Brain pericyte (primary cell): Measurements from ENCODE around the gene LMO2.
"Not testable (repeated sequence)": the region's sequence is repeated elsewhere in the genome, so short reads cannot be mapped to it uniquely, and the experiment has no call there.

ENCODE experiments used
- DNase-seq: peaks from one replicate; pipeline ENCODE4 v3.0.0-alpha.2; 2012; ENCODE audit warnings: low read depth, low spot score

The LMO2 gene

DNA sequence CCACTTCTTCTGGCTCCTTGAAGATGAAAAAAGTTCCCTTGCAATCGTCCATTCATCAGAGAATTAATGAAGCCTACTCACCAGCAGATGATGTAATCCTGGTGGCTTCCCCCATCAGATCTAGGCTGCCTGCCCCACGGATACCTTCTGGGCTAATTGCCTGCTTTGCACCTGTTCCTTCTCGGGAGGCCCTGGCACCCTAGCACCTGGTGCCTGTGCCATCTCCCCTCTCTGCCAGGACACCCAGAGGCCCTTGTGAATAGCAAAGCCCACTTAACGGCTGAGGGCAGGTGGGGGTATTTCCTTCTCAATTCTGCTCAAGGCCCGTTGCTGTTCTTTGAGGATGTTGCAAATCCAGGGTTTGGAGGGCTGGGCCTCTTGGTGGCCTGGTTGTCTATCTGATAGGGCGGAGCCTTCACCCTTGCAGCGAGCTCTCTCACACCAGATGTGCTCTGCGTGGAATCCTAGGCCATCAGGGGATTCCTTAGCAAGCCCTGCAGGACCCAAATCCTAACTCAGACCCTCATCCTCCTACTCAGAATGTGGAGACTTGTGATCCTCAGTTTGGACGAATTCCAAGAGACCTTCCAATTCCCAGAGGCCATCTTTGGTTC is at the start of gene LMO2:
LMO2 (minus strand) TSS at position 363 of the 614 bp plus-strand sequence. CDS start 22,360 bp downstream, outside the sequence.
- DNase-seq = no peak

GRCh38 chr11:33940538-33940815 is 48.6 kb upstream of the LMO2 start:
- DNase-seq = no peak

DNA sequence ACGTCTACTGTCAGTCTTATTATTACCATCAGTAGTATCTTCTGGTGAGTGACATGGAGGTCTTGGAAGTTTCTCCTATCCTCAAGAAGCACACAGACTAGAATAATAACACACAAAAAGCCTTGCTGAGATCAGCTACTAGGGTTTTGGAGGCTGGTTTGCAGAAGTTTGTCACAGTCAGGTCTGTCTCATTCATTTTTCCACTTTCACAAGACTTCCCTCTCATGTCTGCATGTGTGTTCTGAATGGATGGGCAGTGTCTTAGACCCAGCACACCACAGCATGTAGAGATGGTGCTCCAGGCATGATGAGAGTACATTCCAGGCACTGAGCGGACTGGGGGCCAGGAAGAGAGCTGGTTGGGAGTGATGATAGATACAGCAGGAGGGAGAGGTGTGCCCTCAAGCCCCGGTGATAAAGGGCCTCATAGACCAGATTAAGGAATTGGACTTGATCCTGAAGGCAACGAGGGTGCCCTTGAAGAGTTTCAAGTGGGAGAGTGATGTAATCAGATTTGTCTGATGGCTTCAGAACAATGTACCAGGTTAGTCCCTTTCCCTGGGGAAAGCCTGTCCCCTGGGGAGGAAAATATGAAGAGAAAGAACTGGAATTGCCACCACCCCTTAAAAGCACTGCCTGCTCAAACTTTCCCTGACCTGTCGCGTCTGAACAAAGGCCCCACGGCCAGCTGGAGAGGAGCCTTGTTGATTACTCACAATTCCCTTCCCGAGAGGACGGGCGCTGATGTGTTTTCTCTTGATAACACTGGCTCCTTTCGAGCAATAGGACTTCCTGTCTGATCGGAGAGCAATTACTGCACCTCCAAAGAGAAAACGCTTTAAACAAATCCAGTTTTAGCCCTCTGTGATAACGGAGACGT is 45.1 kb upstream of the LMO2 start:
- no peak for DNase-seq

GRCh38 chr11:33935461-33936456 is 43.9 kb upstream of the LMO2 start:
- DNase-seq = no peak

DNA sequence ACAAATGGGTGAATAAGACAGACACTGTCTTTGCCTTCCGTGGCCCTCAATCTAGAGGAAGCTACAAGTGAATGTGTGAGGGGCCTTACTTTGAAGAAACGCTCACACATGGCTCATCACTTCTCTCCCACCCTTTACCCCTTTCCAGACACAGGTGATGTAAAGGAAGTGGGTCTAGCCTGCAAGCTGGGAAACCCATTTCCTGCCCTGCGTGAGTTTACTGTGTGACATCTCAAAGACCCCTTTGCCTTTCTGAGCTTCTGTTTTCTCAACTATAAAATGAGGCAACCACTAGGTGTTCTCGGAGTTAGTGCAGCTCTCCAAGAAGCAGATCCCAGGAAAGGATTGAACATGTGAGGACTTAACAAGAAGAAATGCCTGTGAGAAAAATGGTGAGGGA is 43.1 kb upstream of the LMO2 start:
- DNase-seq = no peak

DNA sequence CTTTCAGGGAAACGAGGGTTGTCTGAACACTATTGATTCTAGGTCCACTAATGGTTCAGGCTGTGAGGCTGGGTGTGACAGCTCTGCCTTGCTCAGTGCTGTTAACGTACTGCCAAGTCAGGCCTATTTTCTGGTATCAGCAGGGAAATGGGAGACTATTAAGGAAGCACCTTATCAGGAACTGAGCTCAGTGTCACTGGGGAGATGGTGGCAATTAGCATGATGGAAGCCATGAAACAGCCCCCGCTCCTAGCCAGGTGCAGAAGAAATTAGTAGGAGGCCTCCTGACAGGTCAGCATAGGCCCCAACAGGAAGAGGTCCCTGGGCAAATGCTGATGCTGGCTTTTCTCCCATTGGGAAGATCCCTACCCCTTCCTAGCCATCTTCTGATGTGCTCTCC is 42.6 kb upstream of the LMO2 start:
- no peak for DNase-seq

DNA sequence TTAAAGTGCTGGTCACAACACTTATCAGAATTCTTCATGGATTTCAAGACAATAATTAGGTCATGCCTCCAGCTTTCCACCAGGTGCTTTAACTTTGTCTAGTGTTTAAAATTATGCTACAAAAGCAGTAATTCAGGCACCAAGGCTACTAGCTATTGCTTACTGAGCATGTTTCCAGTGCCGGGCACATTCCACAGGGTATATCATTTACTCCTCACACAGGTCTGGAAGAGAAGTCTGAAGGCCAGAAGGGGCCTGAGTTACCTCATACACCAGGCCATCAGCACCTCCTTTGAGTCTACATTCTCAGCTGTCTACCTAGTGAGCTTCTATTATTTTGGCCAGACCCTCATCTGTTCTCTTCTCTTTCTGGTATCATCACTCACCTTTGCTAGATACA is 41.7 kb upstream of the LMO2 start:
- no peak for DNase-seq

GRCh38 chr11:33932721-33933120 is 40.8 kb upstream of the LMO2 start:
- no peak for DNase-seq

GRCh38 chr11:33931739-33932366 is 40.0 kb upstream of the LMO2 start:
- DNase-seq = not testable (repeated sequence)

DNA sequence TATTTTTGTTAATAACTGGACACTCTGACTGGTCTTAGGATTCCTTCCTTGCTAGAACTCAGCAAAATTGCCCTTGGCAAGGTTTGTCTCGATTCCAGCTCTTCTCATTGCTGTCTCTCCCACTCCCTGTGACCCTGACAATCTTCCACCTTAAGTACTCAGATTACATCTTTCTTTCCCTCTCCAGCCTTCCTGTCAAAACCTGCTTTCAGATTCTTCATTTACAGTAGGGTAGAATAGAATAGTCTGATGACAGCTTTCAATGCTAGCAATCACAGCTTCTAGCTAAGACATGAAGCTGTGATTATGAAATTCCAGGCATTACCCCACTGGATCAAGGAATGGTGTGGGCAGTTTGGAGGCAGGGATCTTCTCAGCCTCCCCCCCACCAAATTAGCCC is 39.2 kb upstream of the LMO2 start:
- DNase-seq = no peak

GRCh38 chr11:33930317-33931021 is 38.6 kb upstream of the LMO2 start:
- DNase-seq = no peak

DNA sequence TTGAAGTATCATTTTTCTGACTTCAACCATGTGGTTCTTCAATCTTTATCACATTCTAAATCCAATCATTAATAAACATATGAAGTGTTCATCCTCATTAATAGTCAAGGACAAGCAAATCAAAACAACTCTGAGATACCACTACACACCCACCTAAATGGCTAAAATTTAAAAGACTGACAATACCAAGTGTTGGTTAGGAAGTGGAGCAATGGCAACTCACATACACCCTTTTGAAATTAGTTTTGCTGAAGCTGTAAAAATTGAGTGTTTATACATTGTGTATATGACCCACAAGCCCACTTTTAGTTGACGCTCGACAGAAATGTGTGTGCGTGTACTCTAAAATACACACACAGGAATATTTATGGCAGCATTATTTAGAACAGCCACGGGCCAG is 36.7 kb upstream of the LMO2 start:
- DNase-seq = no peak

- DNase-seq = no peak
Observed at GRCh38 chr11:33926671-33927552, 35.0 kb upstream of the LMO2 start.

DNA sequence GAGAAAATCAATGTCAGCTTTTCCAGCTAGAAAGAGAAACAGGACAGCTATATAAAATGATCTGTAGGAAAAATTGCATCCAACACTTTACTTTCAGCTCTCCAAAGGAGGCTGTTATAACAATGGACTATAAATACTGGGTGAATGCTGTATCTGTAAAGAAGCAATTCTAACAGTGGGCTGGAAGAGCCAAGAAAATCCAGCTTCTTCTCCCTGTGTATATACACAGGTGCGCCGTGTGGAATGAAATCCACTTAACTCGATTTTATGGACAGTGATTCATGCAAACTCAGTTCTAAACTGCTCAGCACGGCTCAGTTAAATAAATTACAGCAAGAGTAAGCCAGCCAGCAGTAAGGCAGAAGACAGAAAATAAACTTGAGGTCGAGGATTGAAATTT is 32.5 kb upstream of the LMO2 start:
- DNase-seq = no peak

GRCh38 chr11:33923626-33924025 is 31.8 kb upstream of the LMO2 start:
- no peak for DNase-seq

- DNase-seq = no peak
Observed at GRCh38 chr11:33920838-33921613, 29.1 kb upstream of the LMO2 start.

GRCh38 chr11:33919645-33920044 is 27.8 kb upstream of the LMO2 start:
- DNase-seq = no peak

DNA sequence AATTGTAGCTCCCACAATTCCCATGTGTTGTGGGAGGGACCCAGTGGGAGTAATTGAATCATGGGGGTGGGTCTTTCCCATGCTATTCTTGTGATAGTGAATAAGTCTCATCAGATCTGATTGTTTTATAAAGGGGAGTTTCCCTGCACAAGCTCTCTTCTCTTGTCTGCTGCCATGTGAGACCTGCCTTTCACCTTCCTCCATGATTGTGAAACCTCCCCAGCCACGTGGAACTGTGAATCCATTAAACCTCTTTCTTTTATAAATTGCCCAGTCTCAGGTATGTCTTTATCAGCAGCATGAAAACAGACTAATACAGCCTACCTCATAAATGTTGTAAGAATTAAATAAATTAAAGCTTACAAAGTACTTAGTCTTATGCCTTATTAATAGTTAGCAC is 25.5 kb upstream of the LMO2 start:
- DNase-seq = not testable (repeated sequence)

DNA sequence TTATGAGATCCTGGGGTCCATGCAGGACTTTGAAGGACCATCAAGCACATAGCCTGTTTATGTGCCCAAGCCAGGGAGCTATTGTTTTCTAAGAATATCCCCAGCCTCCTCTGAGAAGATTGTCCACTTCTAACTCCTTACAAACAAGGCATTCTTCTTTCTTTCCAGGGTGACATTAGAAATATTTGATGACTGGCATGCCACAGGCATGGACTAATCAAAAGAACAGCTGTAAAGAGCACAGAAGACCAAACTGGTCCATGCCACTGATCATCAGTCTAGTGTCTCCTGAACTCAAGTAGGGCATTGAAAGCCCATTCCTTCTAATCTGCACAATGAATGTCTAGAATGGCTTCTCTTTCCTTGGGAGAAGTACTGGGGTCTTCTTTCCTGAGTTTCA is 24.9 kb upstream of the LMO2 start:
- DNase-seq = no peak
